Endothelial cell (in vitro differentiated cells): ENCODE results near the gene PACRG. TPM values are rescaled to one million over a fixed set of nuclear protein-coding genes. Genes with fewer than 3 reads are reported as not detected.

Experiments used
- DNase-seq: peaks from one replicate; pipeline ENCODE4 v3.0.0; 2021; ENCODE audit warnings: low spot score
- H3K27ac Mint-ChIP-seq: one replicate; pipeline ENCODE4 v1.8.0; 2021; ENCODE audit warnings: mixed read lengths, inconsistent platforms; ENCODE audit not compliant: unreplicated experiment
- H3K27me3 Mint-ChIP-seq: one replicate; pipeline ENCODE4 v1.8.0; 2021; ENCODE audit warnings: mild to moderate bottlenecking, moderate library complexity, mixed read lengths, inconsistent platforms; ENCODE audit not compliant: unreplicated experiment
- H3K36me3 Mint-ChIP-seq: one replicate; pipeline ENCODE4 v1.8.0; 2021; ENCODE audit warnings: mild to moderate bottlenecking, low read depth, mixed read lengths, inconsistent platforms; ENCODE audit not compliant: unreplicated experiment
- H3K4me1 Mint-ChIP-seq: one replicate; pipeline ENCODE4 v1.8.0; 2021; ENCODE audit warnings: mild to moderate bottlenecking, mixed read lengths, inconsistent platforms; ENCODE audit not compliant: unreplicated experiment
- H3K4me3 Mint-ChIP-seq: one replicate; pipeline ENCODE4 v1.8.0; 2021; ENCODE audit warnings: mild to moderate bottlenecking, mixed read lengths, inconsistent platforms; ENCODE audit not compliant: unreplicated experiment
- H3K9me3 Mint-ChIP-seq: one replicate; pipeline ENCODE4 v1.8.0; 2021; ENCODE audit warnings: mixed read lengths, inconsistent platforms; ENCODE audit not compliant: unreplicated experiment
- CTCF ChIP-seq: fragments of 200-600 bp; sonication (generic); IDR thresholded peaks from one replicate; pipeline ENCODE4 v1.5.0; 2021; ENCODE audit warnings: antibody characterized with exemption; ENCODE audit not compliant: unreplicated experiment
- total RNA-seq: library from RNA; stranded (reverse); fragmentation: NEBNext Ultra II Directional; extraction: Animal tissue kit (Norgen Biotek cat#: 25700); gene quantifications from one replicate; pipeline ENCODE4 v1.2.1, GENCODE V29; 2021; ENCODE audit not compliant: unreplicated experiment

The PACRG gene
- total RNA-seq, 1 donor from 2014 or later = 1.1 TPM

GRCh38 chr6:162721404-162721687 is 6.4 kb upstream of the PACRG start:
- Mint-ChIP-seq H3K4me3 (no peak overlapping the region), H3K4me1 (no peaks in the 10 kb centered on the region), H3K9me3 (no peaks in the 10 kb centered on the region), H3K36me3 (no peaks in the 10 kb centered on the region), H3K27me3 (peaks cover 3% of the 10 kb centered on the region), H3K27ac (no peak overlapping the region)
- TF ChIP-seq CTCF = no peak
- DNase-seq = no peak

- no peaks in the 10 kb centered on the region for H3K36me3 Mint-ChIP-seq
Measured at GRCh38 chr6:162722226-162722625, 5.5 kb upstream of the PACRG start.

DNA sequence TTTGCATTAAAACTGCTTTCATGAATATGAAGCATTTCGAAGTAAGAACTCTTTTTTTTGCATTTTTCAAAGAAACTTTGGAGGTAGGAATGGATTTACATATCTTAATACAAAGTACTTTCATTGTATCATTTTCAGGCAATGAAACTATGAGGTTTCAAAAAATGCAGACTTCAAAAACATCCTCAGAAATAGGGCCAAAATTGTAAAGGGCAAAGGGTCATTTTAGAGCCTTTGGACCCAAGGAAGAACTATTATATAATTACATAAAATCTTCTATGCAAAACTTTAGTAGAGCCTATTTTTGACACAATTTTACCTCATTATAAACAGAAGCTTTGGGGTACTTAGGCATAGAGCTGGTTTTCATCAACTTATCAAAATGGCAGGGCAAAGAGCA is 5.1 kb upstream of the PACRG start:
- Mint-ChIP-seq H3K27ac (no peak overlapping the region), H3K27me3 (peaks cover 3% of the 10 kb centered on the region), H3K4me3 (no peak overlapping the region), H3K9me3 (no peaks in the 10 kb centered on the region), H3K36me3 (no peaks in the 10 kb centered on the region), H3K4me1 (no peaks in the 10 kb centered on the region)
- TF ChIP-seq CTCF = no peak
- DNase-seq = no peak

More at GRCh38 chr6:162722226-162722625, 5.5 kb upstream of the PACRG start:
- Mint-ChIP-seq H3K4me3 (no peak overlapping the region), H3K4me1 (no peaks in the 10 kb centered on the region), H3K9me3 (no peaks in the 10 kb centered on the region), H3K27ac (no peak overlapping the region), H3K27me3 (peaks cover 3% of the 10 kb centered on the region)
- DNase-seq = no peak
- TF ChIP-seq CTCF = no peak

DNA sequence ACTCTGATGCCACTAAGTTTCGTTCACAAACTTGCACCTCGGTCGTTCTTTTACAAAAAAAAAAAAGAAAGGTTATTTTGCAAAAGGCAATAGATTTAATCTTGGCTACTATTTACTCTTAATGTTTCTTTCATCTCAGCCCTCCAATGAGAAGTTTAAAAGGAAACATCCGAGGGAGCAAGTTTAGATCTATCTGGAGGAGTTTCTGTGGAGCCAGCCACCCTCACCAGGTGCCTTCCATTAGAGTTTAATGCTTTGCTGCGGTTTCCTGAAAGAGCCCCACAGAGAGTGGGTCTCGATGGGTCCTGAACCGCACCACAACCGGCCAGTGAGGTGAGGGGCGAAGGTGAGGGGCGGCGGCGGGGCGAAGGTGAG is 840 bp upstream of the PACRG start:
- DNase-seq = no peak
- TF ChIP-seq CTCF = no peak
- Mint-ChIP-seq H3K27ac (peak overlapping the region; percentile 87), H3K27me3 (peaks cover 3% of the 10 kb centered on the region), H3K4me3 (peak overlapping the region; percentile 93), H3K4me1 (no peaks in the 10 kb centered on the region), H3K9me3 (no peaks in the 10 kb centered on the region), H3K36me3 (no peaks in the 10 kb centered on the region)

GRCh38 chr6:162728197-162728596 is 423 bp downstream of the PACRG start:
- no peaks in the 10 kb centered on the region for H3K4me1 Mint-ChIP-seq
- H3K36me3 Mint-ChIP-seq = no peaks in the 10 kb centered on the region
- H3K27ac Mint-ChIP-seq = peak overlapping the region; percentile 92
- H3K4me3 Mint-ChIP-seq = peak overlapping the region; percentile 89
- H3K9me3 Mint-ChIP-seq = no peaks in the 10 kb centered on the region
- no peak for DNase-seq
- TF ChIP-seq CTCF = no peak
- H3K27me3 Mint-ChIP-seq = peaks cover 3% of the 10 kb centered on the region
